BLaER1 (cell line): Measurements from ENCODE around the gene REXO5.

Source experiments
- H3K27ac ChIP-seq: shearing (Covaris generic); formaldehyde crosslinking; 2 replicates; pipeline ENCODE4 v1.8.1; 2022
- H3K27me3 ChIP-seq: shearing (Covaris generic); formaldehyde crosslinking; 2 replicates; pipeline ENCODE4 v1.8.1; 2022
- H3K36me3 ChIP-seq: shearing (Covaris generic); formaldehyde crosslinking; 2 replicates; pipeline ENCODE4 v1.8.1; 2022
- H3K4me1 ChIP-seq: shearing (Covaris generic); formaldehyde crosslinking; 2 replicates; pipeline ENCODE4 v1.8.1; 2022
- H3K4me2 ChIP-seq: shearing (Covaris generic); formaldehyde crosslinking; 2 replicates; pipeline ENCODE4 v1.8.1; 2022
- H3K4me3 ChIP-seq: shearing (Covaris generic); formaldehyde crosslinking; 2 replicates; pipeline ENCODE4 v1.8.1; 2022
- H3K9ac ChIP-seq: shearing (Covaris generic); formaldehyde crosslinking; 2 replicates; pipeline ENCODE4 v1.8.1; 2022
- H3K9me3 ChIP-seq: shearing (Covaris generic); formaldehyde crosslinking; 2 replicates; pipeline ENCODE4 v1.8.1; 2022
- H4K20me1 ChIP-seq: shearing (Covaris generic); formaldehyde crosslinking; 2 replicates; pipeline ENCODE4 v1.8.1; 2022
- Cebpa-rat ChIP-seq: shearing (Covaris generic); IDR thresholded peaks from 2 replicates; pipeline ENCODE4 v1.8.1; 2022

The REXO5 gene

GRCh38 chr16:20897253-20897897 lies 91.0 kb downstream of the REXO5 start:
- no peak overlapping the region for H3K4me2 ChIP-seq
- no peak for TF ChIP-seq Cebpa-rat
- peaks cover 18% of the 10 kb centered on the region; the same call in 1 of the 2 replicates for H4K20me1 ChIP-seq
- no peaks in the 10 kb centered on the region for H3K27me3 ChIP-seq
- no peak overlapping the region for H3K27ac ChIP-seq
- H3K4me1 ChIP-seq: peaks cover 30% of the 10 kb centered on the region
- H3K9me3 ChIP-seq: no peaks in the 10 kb centered on the region
- no peak overlapping the region for H3K4me3 ChIP-seq
- H3K9ac ChIP-seq: no peak overlapping the region
- H3K36me3 ChIP-seq: peaks cover 50% of the 10 kb centered on the region

DNA sequence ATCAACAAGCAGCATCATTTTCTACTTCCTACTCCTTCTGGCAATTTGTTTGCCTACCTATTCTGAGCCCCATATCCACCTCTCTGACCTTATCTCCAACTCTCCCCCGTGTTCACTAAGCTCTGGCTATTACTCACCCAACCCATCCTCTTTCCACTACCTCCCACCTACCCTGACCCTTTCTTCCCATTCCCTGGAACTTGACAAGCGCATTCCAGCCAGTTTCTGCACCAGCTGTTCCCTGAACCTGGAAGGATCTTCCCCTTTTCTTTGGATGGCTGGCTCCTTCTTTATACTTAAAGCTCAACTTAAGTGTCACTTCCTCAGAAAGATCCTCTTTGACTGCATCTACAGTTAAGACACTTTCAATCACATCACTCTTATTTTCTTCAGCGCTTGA lies 91.6 kb downstream of the REXO5 start:
- Histone ChIP-seq H4K20me1 (peaks cover 18% of the 10 kb centered on the region; the same call in 1 of the 2 replicates), H3K27ac (no peak overlapping the region), H3K9ac (no peak overlapping the region), H3K27me3 (no peaks in the 10 kb centered on the region), H3K4me3 (no peak overlapping the region), H3K4me1 (peaks cover 36% of the 10 kb centered on the region), H3K9me3 (no peaks in the 10 kb centered on the region), H3K36me3 (peaks cover 46% of the 10 kb centered on the region), H3K4me2 (peak overlapping the region; percentile 85; the same call in 1 of the 2 replicates)
- no peak for TF ChIP-seq Cebpa-rat

DNA sequence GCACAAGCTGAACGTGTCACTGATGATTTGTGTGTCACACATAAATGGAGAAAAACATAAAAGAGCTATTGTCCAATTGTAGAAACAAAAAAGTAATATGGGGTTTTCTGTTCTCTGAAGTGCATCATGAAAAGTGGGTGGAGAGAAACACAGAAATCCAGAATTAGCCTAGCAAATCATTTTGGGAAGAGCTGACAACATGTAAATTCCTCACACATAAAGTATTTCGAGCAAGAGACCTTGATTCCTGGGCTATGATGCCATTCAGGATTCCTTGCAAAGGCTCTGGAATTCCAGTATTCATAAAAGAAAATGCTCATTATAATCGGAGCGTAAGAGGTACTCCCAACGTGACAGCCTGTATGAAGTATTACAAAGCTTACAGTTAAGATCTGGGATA lies 92.7 kb downstream of the REXO5 start:
- Histone ChIP-seq H3K9me3 (no peaks in the 10 kb centered on the region), H3K27ac (0 out of 2 replicates have a peak overlapping the region, but pooled peaks have one; percentile 66), H3K9ac (peak overlapping the region; percentile 82; the same call in 1 of the 2 replicates), H3K36me3 (peaks cover 35% of the 10 kb centered on the region), H3K27me3 (no peaks in the 10 kb centered on the region), H3K4me3 (peak overlapping the region; percentile 88), H4K20me1 (peaks cover 7% of the 10 kb centered on the region; the same call in 1 of the 2 replicates), H3K4me1 (peaks cover 47% of the 10 kb centered on the region), H3K4me2 (peak overlapping the region; percentile 85)
- TF ChIP-seq Cebpa-rat: no peak
